T-helper 2 cell treated with Interferon-gamma antibody and Interleukin-4, amounts not matched to agents 5 μg/mL and 100 μg/mL, for 36 hours (primary cell): Measurements from ENCODE around the gene PTGDR.

Experiments used
- DNase-seq: peaks from one replicate; pipeline ENCODE4 v3.0.0; 2021; ENCODE audit warnings: low spot score
- H3K27ac Mint-ChIP-seq: one replicate; pipeline ENCODE4 v1.8.0; 2021; ENCODE audit warnings: mild to moderate bottlenecking, mixed read lengths
- H3K27me3 Mint-ChIP-seq: one replicate; pipeline ENCODE4 v1.8.0; 2021; ENCODE audit warnings: low read depth, mixed read lengths
- H3K36me3 Mint-ChIP-seq: one replicate; pipeline ENCODE4 v1.8.0; 2021; ENCODE audit warnings: low read depth, mixed read lengths
- H3K4me1 Mint-ChIP-seq: one replicate; pipeline ENCODE4 v1.8.0; 2021; ENCODE audit warnings: low read depth, mixed read lengths
- H3K4me3 Mint-ChIP-seq: one replicate; pipeline ENCODE4 v1.8.0; 2022; ENCODE audit warnings: mild to moderate bottlenecking, moderate library complexity, mixed read lengths
- H3K9me3 Mint-ChIP-seq: one replicate; pipeline ENCODE4 v1.8.0; 2021; ENCODE audit warnings: mixed read lengths

Gene PTGDR

DNA sequence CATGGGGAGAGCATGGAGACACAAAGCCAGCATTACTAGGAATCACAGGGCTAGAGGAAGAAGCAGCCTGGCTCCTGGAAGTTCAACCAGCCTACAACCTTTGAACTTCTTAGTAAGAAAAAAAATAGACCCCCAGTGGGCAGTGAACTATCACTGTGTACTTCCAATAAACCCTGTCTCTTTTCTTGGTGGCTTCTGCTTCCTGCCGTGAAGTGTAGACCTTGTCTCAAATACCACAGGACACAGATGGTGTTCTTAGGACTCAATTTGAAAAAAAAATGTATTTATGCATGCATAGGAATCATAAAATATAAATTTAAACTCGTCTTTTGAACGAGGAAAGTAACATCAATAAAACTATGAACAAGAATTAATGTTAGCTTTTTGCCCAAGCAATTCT, 43.0 kb downstream of the PTGDR start:
- Mint-ChIP-seq H3K27ac (peak overlapping the region; percentile 23), H3K4me1 (peaks cover 53% of the 10 kb centered on the region), H3K4me3 (peak overlapping the region; percentile 98), H3K27me3 (no peaks in the 10 kb centered on the region), H3K36me3 (peaks cover 74% of the 10 kb centered on the region), H3K9me3 (no peaks in the 10 kb centered on the region)
- DNase-seq, result peak; percentile 0

DNA sequence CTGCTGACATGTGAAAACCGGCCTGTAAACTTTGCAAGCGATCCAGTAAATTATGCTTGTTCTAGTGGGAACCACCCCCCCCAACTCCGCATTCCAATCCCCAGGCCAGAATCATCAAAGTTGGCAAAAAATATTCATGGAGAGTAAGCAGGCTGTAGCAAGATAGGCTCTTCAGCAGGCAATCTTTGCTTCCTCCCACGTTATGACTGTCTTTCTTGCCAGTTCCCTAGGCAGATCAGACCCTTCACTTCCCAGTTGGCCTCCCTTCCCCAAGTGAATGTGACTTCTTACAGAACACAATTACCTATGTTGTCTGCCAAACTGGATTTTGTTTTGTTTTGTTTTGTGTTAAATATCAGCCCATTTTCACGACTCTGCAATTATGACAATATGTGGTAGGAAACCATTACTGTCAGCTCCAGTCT, 45.4 kb downstream of the PTGDR start:
- Mint-ChIP-seq H3K9me3 (no peaks in the 10 kb centered on the region), H3K27me3 (no peaks in the 10 kb centered on the region), H3K36me3 (peaks cover 84% of the 10 kb centered on the region), H3K4me3 (peak overlapping the region; percentile 98), H3K4me1 (peaks cover 48% of the 10 kb centered on the region), H3K27ac (peak overlapping the region; percentile 94)
- no peak for DNase-seq

DNA sequence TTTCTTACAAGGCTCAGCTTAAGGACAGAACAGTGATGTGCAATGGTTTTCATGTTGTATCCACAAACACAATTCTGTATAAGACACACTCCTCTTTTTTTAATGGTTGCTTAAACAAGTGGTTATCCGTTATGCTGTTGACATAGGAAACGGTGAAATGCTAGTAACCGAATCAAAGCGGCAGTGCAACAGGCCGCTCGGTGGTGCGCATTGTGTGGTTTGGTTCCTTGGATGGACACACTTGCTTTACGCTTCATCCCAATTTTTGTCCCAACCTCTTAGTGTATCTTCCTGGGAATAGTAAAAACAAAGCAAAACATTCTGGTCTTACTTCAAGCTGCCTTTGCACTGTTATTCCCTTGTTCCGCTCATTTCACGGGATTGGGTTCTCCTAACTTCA, 46.0 kb downstream of the PTGDR start:
- Mint-ChIP-seq H3K27me3 (no peaks in the 10 kb centered on the region), H3K27ac (peak overlapping the region; percentile 94), H3K9me3 (no peaks in the 10 kb centered on the region), H3K4me1 (peaks cover 46% of the 10 kb centered on the region), H3K4me3 (peak overlapping the region; percentile 98), H3K36me3 (peaks cover 83% of the 10 kb centered on the region)
- DNase-seq, result no peak

DNA sequence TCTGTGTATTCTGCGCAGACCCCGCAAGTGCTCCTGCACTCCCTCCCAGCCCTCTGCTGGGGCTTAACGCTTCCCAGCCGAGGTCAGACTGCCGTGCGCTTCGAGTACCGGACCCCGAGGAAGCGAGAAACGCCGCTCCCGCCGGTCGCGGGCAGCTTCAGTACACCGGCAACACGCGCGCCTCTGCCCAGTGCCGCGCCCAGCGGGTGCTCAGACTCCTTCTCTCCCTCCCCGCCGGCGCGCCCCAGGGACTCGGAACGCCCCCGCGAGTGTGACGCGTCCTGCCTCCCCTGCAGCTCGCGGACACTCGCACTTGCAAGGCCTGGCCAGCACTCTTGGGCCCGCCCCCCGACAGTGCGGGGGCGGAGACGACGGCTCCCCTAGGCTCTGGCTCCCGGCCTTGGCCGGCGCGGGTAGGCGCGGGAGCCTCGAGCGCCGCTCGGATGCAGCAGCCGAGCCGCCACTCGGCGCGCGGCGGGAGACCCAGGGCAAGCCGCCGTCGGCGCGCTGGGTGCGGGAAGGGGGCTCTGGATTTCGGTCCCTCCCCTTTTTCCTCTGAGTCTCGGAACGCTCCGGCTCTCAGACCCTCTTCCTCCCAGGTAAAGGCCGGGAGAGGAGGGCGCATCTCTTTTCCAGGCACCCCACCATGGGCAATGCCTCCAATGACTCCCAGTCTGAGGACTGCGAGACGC, 46.6 kb downstream of the PTGDR start, which contains the start of gene PTGER2:
Gene PTGER2, plus strand, starts transcription at position 410 of the 692 bp plus-strand sequence. Its CDS starts 237 bp downstream, at position 647.
- Mint-ChIP-seq H3K4me1 (peaks cover 47% of the 10 kb centered on the region), H3K9me3 (no peaks in the 10 kb centered on the region), H3K27me3 (no peaks in the 10 kb centered on the region)

DNA sequence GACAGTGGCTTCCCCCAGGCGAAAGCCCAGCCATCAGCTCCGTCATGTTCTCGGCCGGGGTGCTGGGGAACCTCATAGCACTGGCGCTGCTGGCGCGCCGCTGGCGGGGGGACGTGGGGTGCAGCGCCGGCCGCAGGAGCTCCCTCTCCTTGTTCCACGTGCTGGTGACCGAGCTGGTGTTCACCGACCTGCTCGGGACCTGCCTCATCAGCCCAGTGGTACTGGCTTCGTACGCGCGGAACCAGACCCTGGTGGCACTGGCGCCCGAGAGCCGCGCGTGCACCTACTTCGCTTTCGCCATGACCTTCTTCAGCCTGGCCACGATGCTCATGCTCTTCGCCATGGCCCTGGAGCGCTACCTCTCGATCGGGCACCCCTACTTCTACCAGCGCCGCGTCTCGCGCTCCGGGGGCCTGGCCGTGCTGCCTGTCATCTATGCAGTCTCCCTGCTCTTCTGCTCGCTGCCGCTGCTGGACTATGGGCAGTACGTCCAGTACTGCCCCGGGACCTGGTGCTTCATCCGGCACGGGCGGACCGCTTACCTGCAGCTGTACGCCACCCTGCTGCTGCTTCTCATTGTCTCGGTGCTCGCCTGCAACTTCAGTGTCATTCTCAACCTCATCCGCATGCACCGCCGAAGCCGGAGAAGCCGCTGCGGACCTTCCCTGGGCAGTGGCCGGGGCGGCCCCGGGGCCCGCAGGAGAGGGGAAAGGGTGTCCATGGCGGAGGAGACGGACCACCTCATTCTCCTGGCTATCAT, 47.3 kb downstream of the PTGDR start:
- H3K4me1 Mint-ChIP-seq, result peaks cover 49% of the 10 kb centered on the region
- DNase-seq, result no peak
- H3K4me3 Mint-ChIP-seq, result peak overlapping the region; percentile 98
- H3K9me3 Mint-ChIP-seq, result no peaks in the 10 kb centered on the region
- peaks cover 90% of the 10 kb centered on the region for H3K36me3 Mint-ChIP-seq
- H3K27ac Mint-ChIP-seq, result peak overlapping the region; percentile 94
- no peaks in the 10 kb centered on the region for H3K27me3 Mint-ChIP-seq

More for the DNA sequence above, 46.6 kb downstream of the PTGDR start, which contains the start of gene PTGER2:
- DNase-seq, result peak; percentile 95
- Mint-ChIP-seq H3K36me3 (peaks cover 85% of the 10 kb centered on the region), H3K4me3 (peak within 1 kb of the TSS; percentile 98), H3K27ac (peak within 1 kb of the TSS; percentile 94)

- H3K36me3 Mint-ChIP-seq, result peaks cover 92% of the 10 kb centered on the region
- peak overlapping the region; percentile 98 for H3K4me3 Mint-ChIP-seq
- H3K27me3 Mint-ChIP-seq, result no peaks in the 10 kb centered on the region
- H3K4me1 Mint-ChIP-seq, result peaks cover 51% of the 10 kb centered on the region
- no peak for DNase-seq
- peak overlapping the region; percentile 94 for H3K27ac Mint-ChIP-seq
- no peaks in the 10 kb centered on the region for H3K9me3 Mint-ChIP-seq
These were observed 47.8 kb downstream of the PTGDR start for GRCh38 chr14:52315355-52315718.

GRCh38 chr14:52318062-52318461, 50.6 kb downstream of the PTGDR start:
- peak overlapping the region; percentile 86 for H3K27ac Mint-ChIP-seq
- no peak for DNase-seq
- H3K4me3 Mint-ChIP-seq, result peak overlapping the region; percentile 98
- peaks cover 48% of the 10 kb centered on the region for H3K4me1 Mint-ChIP-seq
- H3K9me3 Mint-ChIP-seq, result peaks cover 24% of the 10 kb centered on the region
- H3K36me3 Mint-ChIP-seq, result peaks cover 94% of the 10 kb centered on the region
- no peaks in the 10 kb centered on the region for H3K27me3 Mint-ChIP-seq

DNA sequence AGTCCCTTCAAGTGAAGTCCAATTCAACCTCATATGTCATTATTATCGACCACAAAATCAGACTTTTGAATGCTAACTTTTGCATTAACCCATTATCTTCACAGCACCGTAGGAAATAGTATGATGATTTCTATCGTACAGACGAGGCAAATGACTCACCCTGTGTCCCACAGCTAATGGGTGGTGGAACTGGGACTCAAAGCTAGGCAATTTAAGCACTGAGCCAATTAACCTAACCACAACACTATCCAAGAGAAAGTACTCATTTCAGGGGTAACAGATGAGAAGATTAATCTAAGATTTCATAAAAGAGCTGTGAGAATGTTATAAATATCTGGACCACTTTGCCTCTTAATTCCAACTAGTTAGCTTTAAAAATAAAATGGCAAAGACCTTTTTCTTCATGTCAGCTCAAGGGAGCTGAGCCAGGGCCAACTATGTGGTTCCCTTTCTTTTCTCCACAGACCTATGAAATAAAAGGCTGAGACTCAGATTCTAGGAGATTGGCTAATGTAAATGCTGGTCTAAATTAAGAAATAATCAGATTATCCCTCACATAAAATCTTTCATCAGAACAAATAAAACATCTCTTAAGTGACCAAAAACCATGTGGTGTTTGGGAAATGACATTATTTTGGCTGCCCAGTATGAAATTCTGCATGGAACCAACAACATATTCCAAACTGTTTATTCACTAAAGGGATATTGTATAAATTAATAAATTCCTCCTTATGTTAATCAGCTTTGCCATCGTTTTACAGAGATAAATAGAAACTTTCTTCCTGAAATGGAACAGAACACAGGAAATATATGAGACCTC, 51.5 kb downstream of the PTGDR start:
- H3K4me3 Mint-ChIP-seq, result peak overlapping the region; percentile 98
- peaks cover 94% of the 10 kb centered on the region for H3K36me3 Mint-ChIP-seq
- peak; percentile 52 for DNase-seq
- H3K4me1 Mint-ChIP-seq, result peaks cover 52% of the 10 kb centered on the region
- peaks cover 25% of the 10 kb centered on the region for H3K9me3 Mint-ChIP-seq
- H3K27ac Mint-ChIP-seq, result peak overlapping the region; percentile 91
- H3K27me3 Mint-ChIP-seq, result no peaks in the 10 kb centered on the region

GRCh38 chr14:52319919-52320318, 52.4 kb downstream of the PTGDR start:
- peak overlapping the region; percentile 98 for H3K4me3 Mint-ChIP-seq
- no peak for DNase-seq
- H3K27me3 Mint-ChIP-seq, result no peaks in the 10 kb centered on the region
- peaks cover 25% of the 10 kb centered on the region for H3K9me3 Mint-ChIP-seq
- H3K27ac Mint-ChIP-seq, result peak overlapping the region; percentile 54
- peaks cover 95% of the 10 kb centered on the region for H3K36me3 Mint-ChIP-seq
- peaks cover 60% of the 10 kb centered on the region for H3K4me1 Mint-ChIP-seq

DNA sequence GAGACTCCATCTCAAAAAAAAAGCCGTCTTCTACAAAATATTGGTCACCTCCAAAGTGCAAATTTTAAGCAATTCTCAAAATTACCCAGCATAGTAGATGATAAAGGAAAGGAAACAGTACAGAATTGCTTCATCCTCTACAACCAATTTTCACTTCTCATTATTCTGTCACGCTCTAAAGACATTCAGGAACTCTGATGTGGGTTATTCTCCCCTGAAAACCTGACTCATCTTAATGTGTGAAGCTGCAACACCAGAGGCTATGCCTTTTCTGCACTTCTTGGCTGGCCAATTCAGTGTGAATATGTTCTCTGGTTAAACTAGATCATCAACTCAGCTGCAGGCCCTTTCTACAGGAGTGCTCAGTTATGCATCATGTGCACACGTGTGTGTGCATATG, 57.6 kb downstream of the PTGDR start:
- H3K27ac Mint-ChIP-seq, result peak overlapping the region; percentile 71
- H3K36me3 Mint-ChIP-seq, result peaks cover 95% of the 10 kb centered on the region
- no peaks in the 10 kb centered on the region for H3K27me3 Mint-ChIP-seq
- DNase-seq, result peak; percentile 57
- H3K4me3 Mint-ChIP-seq, result peak overlapping the region; percentile 53
- H3K4me1 Mint-ChIP-seq, result peaks cover 83% of the 10 kb centered on the region
- H3K9me3 Mint-ChIP-seq, result peaks cover 25% of the 10 kb centered on the region

DNA sequence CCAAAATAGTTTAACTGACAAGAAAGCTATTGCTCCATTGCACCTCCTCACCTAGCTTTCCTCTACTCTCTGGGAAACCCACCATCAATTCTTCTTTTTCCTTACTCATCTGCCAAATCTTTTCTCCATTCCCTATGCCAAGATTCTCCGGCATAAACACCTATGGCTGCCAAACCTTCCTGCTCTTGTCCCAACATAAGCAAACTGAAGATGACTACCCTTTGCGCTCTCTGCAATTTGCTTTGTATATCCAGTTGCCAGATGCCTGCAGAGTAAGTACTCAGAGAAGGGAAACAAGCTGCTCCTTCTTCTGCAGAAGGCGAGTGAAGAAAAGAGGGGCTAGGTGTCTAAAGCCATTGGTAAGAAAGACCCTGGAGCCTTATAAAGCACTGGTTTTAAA, 58.1 kb downstream of the PTGDR start:
- H3K4me1 Mint-ChIP-seq, result peaks cover 82% of the 10 kb centered on the region

More for the DNA sequence above, 58.1 kb downstream of the PTGDR start:
- H3K27me3 Mint-ChIP-seq, result no peaks in the 10 kb centered on the region
- H3K27ac Mint-ChIP-seq, result peak overlapping the region; percentile 71
- no peak for DNase-seq
- H3K36me3 Mint-ChIP-seq, result peaks cover 94% of the 10 kb centered on the region
- H3K9me3 Mint-ChIP-seq, result peaks cover 24% of the 10 kb centered on the region
- peak overlapping the region; percentile 53 for H3K4me3 Mint-ChIP-seq
